GM21528 (cell line): ENCODE results near the gene L3HYPDH.
A peak's percentile ranks its signal among the peaks of the same experiment; 100 is the strongest.

Experiments used
- ATAC-seq: cut with Tn5 transposase; IDR thresholded peaks from one replicate; pipeline ENCODE4 v1.9.1; 2021; ENCODE audit warnings: mild to moderate bottlenecking, moderate library complexity; ENCODE audit not compliant: unreplicated experiment, low FRiP score

Gene L3HYPDH

GRCh38 chr14:59483819-59484638 is at the start of gene L3HYPDH, which contains the start of gene JKAMP:
TSS of gene L3HYPDH (minus strand) at chr14:59484408. CDS start at chr14:59484316, 92 bp downstream.
TSS of gene JKAMP (plus strand) at chr14:59484517. CDS start at chr14:59484590, 73 bp downstream.
- peak; percentile 96 for ATAC-seq

DNA sequence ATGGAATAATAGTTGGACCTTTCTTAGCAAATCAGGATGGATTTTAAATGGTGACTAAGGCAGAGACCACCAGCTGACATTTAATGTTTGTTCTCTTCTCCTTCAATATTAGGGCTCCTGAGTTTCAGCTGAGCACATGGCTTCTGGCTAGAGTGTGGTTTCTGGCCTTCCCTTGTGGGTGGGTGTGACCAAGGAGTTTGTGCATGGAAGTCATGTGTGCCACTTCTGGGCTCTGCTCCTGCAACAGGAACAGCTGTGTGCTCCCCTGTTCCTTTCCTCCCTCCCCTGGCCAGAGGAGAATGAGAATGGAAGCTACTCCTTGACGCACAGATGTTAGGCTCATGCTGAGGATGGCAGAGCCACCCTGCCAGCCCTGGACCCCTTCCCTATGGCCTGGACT is 48.2 kb upstream of the L3HYPDH start:
- no peak for ATAC-seq

- no peak for ATAC-seq
These were observed 46.1 kb upstream of the L3HYPDH start for GRCh38 chr14:59530349-59530748.

GRCh38 chr14:59529189-59529588 is 45.0 kb upstream of the L3HYPDH start:
- ATAC-seq: no peak

DNA sequence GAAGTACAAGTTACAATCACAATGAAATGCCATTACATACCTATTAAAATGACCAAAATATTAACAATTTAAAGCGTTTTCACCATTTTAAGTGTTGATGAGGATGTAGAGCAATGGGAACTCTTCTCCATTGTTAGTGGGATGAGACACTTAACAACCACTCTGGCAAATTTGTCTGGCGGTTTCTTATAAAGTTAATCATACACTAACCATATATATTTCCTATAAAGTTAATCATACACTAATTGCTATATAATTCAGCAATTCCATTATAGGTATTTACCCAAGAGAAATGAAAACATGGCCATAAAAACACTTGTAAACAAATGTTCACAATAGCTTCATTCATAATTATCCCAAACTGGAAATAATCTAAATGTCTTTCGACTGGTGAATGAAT is 36.0 kb upstream of the L3HYPDH start:
- ATAC-seq: no peak

- ATAC-seq: no peak
These were observed 27.8 kb upstream of the L3HYPDH start for GRCh38 chr14:59511916-59512575.

GRCh38 chr14:59510966-59511365 is 26.8 kb upstream of the L3HYPDH start:
- no peak for ATAC-seq

- no peak for ATAC-seq
These were observed 25.8 kb upstream of the L3HYPDH start for GRCh38 chr14:59510001-59510400.

- no peak for ATAC-seq
These were observed 24.9 kb upstream of the L3HYPDH start for GRCh38 chr14:59509101-59509500.

DNA sequence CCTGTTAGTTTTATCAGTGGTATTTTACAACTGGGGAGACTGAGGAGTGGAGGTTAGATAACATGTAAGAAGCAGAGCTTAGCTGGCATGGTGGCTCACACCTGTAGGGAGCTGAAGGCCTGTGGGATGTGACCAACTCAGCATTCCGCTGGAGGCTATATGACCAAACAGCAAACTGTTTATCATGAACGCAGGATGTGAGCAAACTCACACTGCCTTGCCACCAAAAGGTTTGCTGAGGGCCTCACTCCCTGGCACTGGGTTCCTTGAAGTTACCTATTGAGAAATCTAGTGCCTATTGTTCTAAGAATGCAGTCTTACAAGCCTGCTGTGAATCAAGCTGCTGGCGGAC is 23.5 kb upstream of the L3HYPDH start:
- ATAC-seq: no peak

- peak; percentile 81 for ATAC-seq
These were observed 23.0 kb upstream of the L3HYPDH start for GRCh38 chr14:59507063-59507751.

- ATAC-seq: no peak
These were observed 19.0 kb upstream of the L3HYPDH start for GRCh38 chr14:59503256-59503655.

- no peak for ATAC-seq
These were observed 16.5 kb upstream of the L3HYPDH start for GRCh38 chr14:59500732-59501131.

DNA sequence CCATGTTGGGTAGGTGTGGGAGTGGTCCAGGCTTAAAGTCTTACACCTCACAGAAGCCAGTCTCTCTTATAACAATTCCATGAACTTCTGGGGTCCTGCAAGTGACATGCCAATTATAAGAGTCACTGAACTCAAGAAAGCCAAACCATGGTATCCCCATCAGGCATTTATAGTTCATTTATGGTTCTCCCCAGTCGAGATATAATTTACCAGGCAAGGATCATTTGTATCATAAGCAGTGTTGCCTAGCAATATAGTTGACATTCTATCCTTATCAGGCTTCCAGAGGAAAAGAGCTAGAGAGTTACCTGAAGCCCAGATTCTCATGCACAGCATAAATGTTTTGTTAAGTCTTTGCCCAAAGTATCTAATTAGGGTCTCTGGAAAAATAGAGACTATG is 8.2 kb upstream of the L3HYPDH start:
- ATAC-seq: no peak

- no peak for ATAC-seq
These were observed 6.5 kb upstream of the L3HYPDH start for GRCh38 chr14:59490756-59491155.

- ATAC-seq: peak; percentile 53
These were observed 499 bp upstream of the L3HYPDH start for GRCh38 chr14:59484639-59485175.

GRCh38 chr14:59483363-59483762 is 845 bp downstream of the L3HYPDH start:
- no peak for ATAC-seq

DNA sequence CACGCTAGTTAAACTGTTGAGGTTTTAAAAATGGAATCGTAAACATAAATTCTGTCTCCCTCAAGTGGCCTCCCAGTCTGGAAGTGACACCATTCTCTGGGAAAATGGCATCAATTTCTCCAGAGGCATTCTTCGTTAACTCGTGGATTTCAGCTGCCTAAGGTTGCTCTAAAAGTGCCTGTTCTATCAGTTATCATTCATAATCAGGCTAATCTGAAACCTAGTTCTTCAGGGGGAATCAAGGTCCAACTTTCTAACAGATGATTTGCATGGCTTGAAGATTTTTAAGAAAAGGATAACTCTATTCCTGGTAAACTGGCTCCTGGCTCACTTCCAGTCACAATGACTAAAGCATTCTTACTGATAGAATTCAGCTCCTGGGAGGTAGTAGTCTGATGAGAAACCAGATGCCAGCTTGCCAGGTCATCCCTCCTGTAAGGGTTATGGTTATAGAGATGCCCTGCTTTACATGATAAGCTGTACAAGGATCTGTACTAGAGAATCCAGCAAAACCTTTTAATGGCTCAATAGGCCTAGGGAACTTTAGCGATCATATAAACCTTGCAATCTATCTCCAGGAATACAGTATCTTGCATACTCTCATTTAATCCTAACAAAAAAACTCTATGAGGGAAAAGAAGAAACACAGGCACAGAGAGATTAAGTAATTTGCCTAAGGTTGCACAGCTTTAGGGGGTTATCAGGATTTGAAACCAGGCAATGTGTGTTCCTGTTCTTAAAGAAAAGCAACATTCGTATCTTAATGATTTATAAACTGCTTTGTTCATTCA is 1.5 kb downstream of the L3HYPDH start:
- ATAC-seq: no peak

- ATAC-seq: no peak
These were observed 2.2 kb downstream of the L3HYPDH start for GRCh38 chr14:59481871-59482540.

GRCh38 chr14:59481407-59481806 is 2.8 kb downstream of the L3HYPDH start:
- no peak for ATAC-seq
